DLD1 (cell line): Measurements from ENCODE around the gene ATP11A.

Experiments used
- in situ Hi-C: cut with HindIII; loops from 2 replicates; pipeline ENCODE4 v1.10.0; 2017; ENCODE audit warnings: low sequenced_read_pairs

ATP11A gene

GRCh38 chr13:112738606-112739005 is 48.8 kb downstream of the ATP11A start:
- in situ Hi-C loops, result no loop called here

GRCh38 chr13:112740502-112741131 is 50.8 kb downstream of the ATP11A start:
- in situ Hi-C loops, result no loop called here

GRCh38 chr13:112741185-112741755 is 51.4 kb downstream of the ATP11A start:
- in situ Hi-C loops, result no loop called here

GRCh38 chr13:112741835-112742570 is 52.2 kb downstream of the ATP11A start:
- in situ Hi-C loops, result no loop called here

GRCh38 chr13:112742583-112742982 is 52.7 kb downstream of the ATP11A start:
- in situ Hi-C loops, result no loop called here

GRCh38 chr13:112743451-112744167 is 53.8 kb downstream of the ATP11A start:
- in situ Hi-C loops, result no loop called here

- in situ Hi-C loops, result no loop called here
Observed at GRCh38 chr13:112744168-112745021, 54.6 kb downstream of the ATP11A start.

GRCh38 chr13:112746044-112746443 is 56.2 kb downstream of the ATP11A start:
- in situ Hi-C loops, result no loop called here

GRCh38 chr13:112747256-112747655 is 57.4 kb downstream of the ATP11A start:
- in situ Hi-C loops, result no loop called here

- in situ Hi-C loops, result no loop called here
Observed at GRCh38 chr13:112748947-112749735, 59.3 kb downstream of the ATP11A start.

GRCh38 chr13:112750570-112750969 is 60.7 kb downstream of the ATP11A start:
- in situ Hi-C loops, result no loop called here

GRCh38 chr13:112751617-112752016 is 61.8 kb downstream of the ATP11A start:
- in situ Hi-C loops, result no loop called here

- in situ Hi-C loops, result no loop called here
Observed at GRCh38 chr13:112752211-112752610, 62.4 kb downstream of the ATP11A start.

- in situ Hi-C loops, result no loop called here
Observed at GRCh38 chr13:112752711-112753541, 63.1 kb downstream of the ATP11A start.

GRCh38 chr13:112753833-112754232 is 64.0 kb downstream of the ATP11A start:
- in situ Hi-C loops, result no loop called here

GRCh38 chr13:112754281-112755025 is 64.6 kb downstream of the ATP11A start:
- in situ Hi-C loops, result no loop called here

- in situ Hi-C loops, result no loop called here
Observed at GRCh38 chr13:112755331-112755730, 65.5 kb downstream of the ATP11A start.

- in situ Hi-C loops, result no loop called here
Observed at GRCh38 chr13:112756081-112756480, 66.2 kb downstream of the ATP11A start.
